Activated naive CD4-positive, alpha-beta T cell treated with anti-CD3 and anti-CD28 coated beads, Interleukin-2, amount 50 U/mL, for 24 hours (primary cell): ENCODE results near the gene PAF1.
A peak's percentile ranks its signal among the peaks of the same experiment; 100 is the strongest.

Experiments used
- H3K27ac Mint-ChIP-seq: one replicate; pipeline ENCODE4 v1.8.0; 2021; ENCODE audit warnings: mild to moderate bottlenecking, mixed read lengths
- H3K27me3 Mint-ChIP-seq: one replicate; pipeline ENCODE4 v1.8.0; 2021; ENCODE audit warnings: mixed read lengths
- H3K36me3 Mint-ChIP-seq: one replicate; pipeline ENCODE4 v1.8.0; 2021; ENCODE audit warnings: mixed read lengths
- H3K4me1 Mint-ChIP-seq: one replicate; pipeline ENCODE4 v1.8.0; 2021; ENCODE audit warnings: mixed read lengths
- H3K4me3 Mint-ChIP-seq: one replicate; pipeline ENCODE4 v1.8.0; 2021; ENCODE audit warnings: mild to moderate bottlenecking, mixed read lengths
- H3K9me3 Mint-ChIP-seq: one replicate; pipeline ENCODE4 v1.8.0; 2021; ENCODE audit warnings: mixed read lengths

PAF1 gene

DNA sequence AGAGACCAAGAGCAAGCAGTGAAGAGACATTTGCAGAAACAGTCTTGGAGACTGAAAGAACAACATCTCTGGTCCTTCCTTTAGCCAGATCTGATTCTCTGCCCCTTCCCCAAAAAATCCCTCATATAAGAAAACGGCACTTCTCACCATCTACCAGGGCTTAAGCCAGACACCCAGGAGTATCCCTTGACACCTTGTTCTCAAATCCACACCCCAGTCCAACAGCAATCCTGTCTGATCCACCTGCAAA, 19.9 kb upstream of the PAF1 start:
- H3K27ac Mint-ChIP-seq = peak overlapping the region; percentile 100
- H3K4me3 Mint-ChIP-seq = peak overlapping the region; percentile 89
- no peaks in the 10 kb centered on the region for H3K9me3 Mint-ChIP-seq
- no peaks in the 10 kb centered on the region for H3K27me3 Mint-ChIP-seq
- peaks cover 11% of the 10 kb centered on the region for H3K36me3 Mint-ChIP-seq
- H3K4me1 Mint-ChIP-seq = peaks cover 45% of the 10 kb centered on the region

GRCh38 chr19:39410017-39410830, 19.3 kb upstream of the PAF1 start:
- Mint-ChIP-seq H3K27me3 (no peaks in the 10 kb centered on the region), H3K27ac (peak overlapping the region; percentile 100), H3K9me3 (no peaks in the 10 kb centered on the region), H3K4me3 (peak overlapping the region; percentile 89), H3K36me3 (peaks cover 11% of the 10 kb centered on the region), H3K4me1 (peaks cover 49% of the 10 kb centered on the region)

DNA sequence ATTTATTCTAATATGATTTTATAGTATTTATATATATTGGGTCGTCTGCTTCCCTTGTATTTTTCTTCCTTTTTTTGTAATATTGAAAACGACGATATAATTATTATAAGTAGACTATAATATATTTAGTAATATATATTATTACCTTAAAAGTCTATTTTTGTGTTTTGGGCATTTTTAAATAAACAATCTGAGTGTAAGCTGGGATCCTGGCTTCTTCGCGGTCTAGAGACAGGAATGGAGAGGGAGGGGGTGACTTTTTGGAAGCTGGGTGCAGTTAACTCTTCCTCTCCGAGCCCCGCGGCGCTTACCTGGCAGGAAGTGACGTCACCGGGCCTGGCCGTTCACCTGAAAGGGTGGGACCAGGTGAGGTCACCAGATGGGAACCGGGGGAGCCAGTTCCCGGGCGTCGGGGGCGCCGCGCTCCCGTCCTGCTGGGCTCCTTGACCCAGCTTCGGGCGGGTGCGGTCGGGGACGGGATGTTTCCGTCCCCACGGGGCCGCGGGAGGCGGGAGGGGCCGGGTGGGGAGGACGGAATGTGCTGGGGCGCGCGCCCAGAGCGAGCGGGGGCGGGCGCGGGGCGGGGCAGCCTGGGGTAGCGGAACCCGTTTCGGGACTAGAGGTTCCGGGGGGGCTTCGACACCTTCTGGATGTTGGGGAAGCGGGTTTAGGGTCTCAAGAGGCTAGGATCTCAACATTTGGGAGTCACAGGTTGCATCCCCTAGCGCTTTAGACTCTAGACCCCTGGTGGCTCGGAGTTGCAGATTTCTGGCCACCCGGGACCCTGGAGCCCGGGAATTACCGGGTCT, 18.5 kb upstream of the PAF1 start:
- Mint-ChIP-seq H3K36me3 (peaks cover 11% of the 10 kb centered on the region), H3K27ac (peak overlapping the region; percentile 93), H3K4me1 (peaks cover 52% of the 10 kb centered on the region)

GRCh38 chr19:39408392-39409207, 17.7 kb upstream of the PAF1 start:
- H3K27ac Mint-ChIP-seq = peak overlapping the region; percentile 93
- peaks cover 50% of the 10 kb centered on the region for H3K4me1 Mint-ChIP-seq
- H3K27me3 Mint-ChIP-seq = no peaks in the 10 kb centered on the region
- H3K36me3 Mint-ChIP-seq = peaks cover 11% of the 10 kb centered on the region
- H3K9me3 Mint-ChIP-seq = no peaks in the 10 kb centered on the region
- H3K4me3 Mint-ChIP-seq = peak overlapping the region; percentile 95

More for the DNA sequence above, 18.5 kb upstream of the PAF1 start:
- H3K9me3 Mint-ChIP-seq = no peaks in the 10 kb centered on the region
- no peaks in the 10 kb centered on the region for H3K27me3 Mint-ChIP-seq
- peak overlapping the region; percentile 95 for H3K4me3 Mint-ChIP-seq

GRCh38 chr19:39407660-39408391, 16.9 kb upstream of the PAF1 start:
- Mint-ChIP-seq H3K27ac (peak overlapping the region; percentile 93), H3K4me1 (peaks cover 50% of the 10 kb centered on the region), H3K9me3 (no peaks in the 10 kb centered on the region)

GRCh38 chr19:39407410-39407659, 16.4 kb upstream of the PAF1 start:
- H3K27me3 Mint-ChIP-seq = no peaks in the 10 kb centered on the region
- H3K27ac Mint-ChIP-seq = peak overlapping the region; percentile 89

More at GRCh38 chr19:39407660-39408391, 16.9 kb upstream of the PAF1 start:
- Mint-ChIP-seq H3K27me3 (no peaks in the 10 kb centered on the region), H3K4me3 (peak overlapping the region; percentile 95), H3K36me3 (peaks cover 11% of the 10 kb centered on the region)

GRCh38 chr19:39406656-39407409, 15.9 kb upstream of the PAF1 start, which contains the start of gene ZFP36:
Gene ZFP36 (plus strand): TSS chr19:39406847. CDS start chr19:39406905, 58 bp downstream.
- Mint-ChIP-seq H3K4me3 (peak within 1 kb of the TSS; percentile 95), H3K27ac (peak within 1 kb of the TSS; percentile 92), H3K27me3 (no peaks in the 10 kb centered on the region), H3K9me3 (no peaks in the 10 kb centered on the region), H3K36me3 (peaks cover 11% of the 10 kb centered on the region), H3K4me1 (peaks cover 54% of the 10 kb centered on the region)

More at GRCh38 chr19:39407410-39407659, 16.4 kb upstream of the PAF1 start:
- Mint-ChIP-seq H3K36me3 (peaks cover 11% of the 10 kb centered on the region), H3K4me3 (peak overlapping the region; percentile 95), H3K4me1 (peaks cover 53% of the 10 kb centered on the region), H3K9me3 (no peaks in the 10 kb centered on the region)

- Mint-ChIP-seq H3K27ac (peak overlapping the region; percentile 92), H3K4me1 (peaks cover 54% of the 10 kb centered on the region), H3K27me3 (no peaks in the 10 kb centered on the region), H3K4me3 (peak overlapping the region; percentile 84), H3K36me3 (peaks cover 11% of the 10 kb centered on the region), H3K9me3 (no peaks in the 10 kb centered on the region)
Observed at GRCh38 chr19:39405958-39406655, 15.2 kb upstream of the PAF1 start.

GRCh38 chr19:39405261-39405957, 14.5 kb upstream of the PAF1 start:
- H3K27ac Mint-ChIP-seq = peak overlapping the region; percentile 53
- peaks cover 11% of the 10 kb centered on the region for H3K36me3 Mint-ChIP-seq
- H3K4me3 Mint-ChIP-seq = peak overlapping the region; percentile 83
- no peaks in the 10 kb centered on the region for H3K9me3 Mint-ChIP-seq
- no peaks in the 10 kb centered on the region for H3K27me3 Mint-ChIP-seq
- H3K4me1 Mint-ChIP-seq = peaks cover 53% of the 10 kb centered on the region

DNA sequence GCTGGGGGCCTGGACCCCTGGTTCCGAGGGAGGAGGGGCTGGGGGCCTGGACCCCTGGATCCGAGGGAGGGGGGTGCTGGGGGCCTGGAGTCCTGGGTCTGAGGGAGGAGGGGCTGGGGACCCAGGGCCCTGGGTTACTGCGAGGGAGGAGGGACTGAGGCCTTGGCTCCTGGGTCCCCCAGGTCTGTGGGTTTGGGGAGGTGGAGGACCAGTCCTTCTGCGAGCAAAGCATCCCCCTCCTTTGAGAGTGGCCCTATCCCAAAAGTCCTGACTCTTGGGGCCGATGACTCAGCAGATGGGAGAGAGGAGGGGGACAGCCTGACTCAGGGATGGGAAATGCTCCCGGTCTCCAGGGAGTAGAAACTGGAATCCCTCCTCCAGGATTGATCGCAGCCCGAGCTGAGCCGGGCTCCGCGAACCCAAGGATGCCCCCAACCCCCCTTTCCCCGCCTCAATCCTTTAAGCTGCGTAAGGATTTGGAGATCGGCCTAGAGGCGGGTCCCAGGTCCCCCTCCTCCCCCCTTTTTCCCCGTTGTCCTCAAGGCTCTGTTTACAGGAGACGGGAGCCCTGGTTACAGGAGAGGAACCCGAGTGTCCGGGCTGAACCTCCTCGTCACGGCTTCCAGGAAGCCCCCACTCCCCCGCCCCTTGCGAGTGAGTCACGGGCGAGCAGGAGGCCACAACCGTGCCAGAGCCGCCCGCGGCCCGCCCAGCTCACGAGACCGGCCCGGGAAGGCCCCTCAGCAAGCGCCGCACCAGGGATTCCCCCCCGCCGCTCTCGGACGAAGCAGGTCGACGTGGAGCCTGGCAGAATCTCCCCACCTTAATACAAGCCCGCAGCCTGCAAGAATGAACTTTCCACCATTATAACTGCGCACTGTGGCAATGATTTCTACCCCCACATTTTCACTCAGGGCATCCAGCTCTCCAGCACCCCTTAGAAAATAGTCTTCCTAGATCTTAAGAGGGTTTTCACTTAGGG, 12.7 kb upstream of the PAF1 start:
- peak overlapping the region; percentile 83 for H3K4me3 Mint-ChIP-seq
- H3K4me1 Mint-ChIP-seq = peaks cover 62% of the 10 kb centered on the region
- no peaks in the 10 kb centered on the region for H3K27me3 Mint-ChIP-seq
- peak overlapping the region; percentile 97 for H3K27ac Mint-ChIP-seq
- no peaks in the 10 kb centered on the region for H3K9me3 Mint-ChIP-seq
- peaks cover 7% of the 10 kb centered on the region for H3K36me3 Mint-ChIP-seq

- Mint-ChIP-seq H3K36me3 (no peaks in the 10 kb centered on the region), H3K27me3 (no peaks in the 10 kb centered on the region), H3K4me3 (peak overlapping the region; percentile 81), H3K4me1 (peaks cover 70% of the 10 kb centered on the region), H3K27ac (peak overlapping the region; percentile 97), H3K9me3 (no peaks in the 10 kb centered on the region)
Observed at GRCh38 chr19:39402346-39403300, 11.7 kb upstream of the PAF1 start.
